ENCODE measurements around the gene GPR137B.

The GPR137B gene

GRCh38 chr1:236133802-236134201 is 8.5 kb upstream of the GPR137B start:
- TF ChIP-seq POLR2A (IDR thresholded peaks at IDR 0.05; ENCODE audit: low read depth, low read length) (no peak), POLR2AphosphoS5 (IDR thresholded peaks at IDR 0.05; ENCODE audit: low read depth, low read length) (no peak), TAF1 (IDR thresholded peaks at IDR 0.05; ENCODE audit: borderline replicate concordance, low read depth, low read length) (no peak)
- no peak for DNase-seq (ENCODE audit: insufficient read length)
- FAIRE-seq, result no peak

- FAIRE-seq (peak; percentile 66), DNase-seq (ENCODE audit: insufficient read length) (no peak)
- no peak for TF ChIP-seq POLR2A (IDR thresholded peaks at IDR 0.05; ENCODE audit: low read depth, low read length)
- TF ChIP-seq POLR2AphosphoS5 (IDR thresholded peaks at IDR 0.05; ENCODE audit: low read depth, low read length), result no peak
- TF ChIP-seq TAF1 (IDR thresholded peaks at IDR 0.05; ENCODE audit: borderline replicate concordance, low read depth, low read length), result no peak
Observed at GRCh38 chr1:236137285-236137852, 5.0 kb upstream of the GPR137B start.

GRCh38 chr1:236139495-236139894 is 2.8 kb upstream of the GPR137B start:
- FAIRE-seq (no peak), DNase-seq (ENCODE audit: insufficient read length) (no peak)
- TF ChIP-seq TAF1 (IDR thresholded peaks at IDR 0.05; ENCODE audit: borderline replicate concordance, low read depth, low read length) (no peak), POLR2A (IDR thresholded peaks at IDR 0.05; ENCODE audit: low read depth, low read length) (no peak), POLR2AphosphoS5 (IDR thresholded peaks at IDR 0.05; ENCODE audit: low read depth, low read length) (no peak)

- no peak for TF ChIP-seq TAF1 (IDR thresholded peaks at IDR 0.05; ENCODE audit: borderline replicate concordance, low read depth, low read length)
- no peak for TF ChIP-seq POLR2AphosphoS5 (IDR thresholded peaks at IDR 0.05; ENCODE audit: low read depth, low read length)
- no peak for TF ChIP-seq POLR2A (IDR thresholded peaks at IDR 0.05; ENCODE audit: low read depth, low read length)
- DNase-seq (ENCODE audit: insufficient read length) (no peak), FAIRE-seq (no peak)
Observed at GRCh38 chr1:236140705-236141446, 1.5 kb upstream of the GPR137B start.

- FAIRE-seq (peak; percentile 54), DNase-seq (ENCODE audit: insufficient read length) (no peak)
- TF ChIP-seq POLR2AphosphoS5 (IDR thresholded peaks at IDR 0.05; ENCODE audit: low read depth, low read length) (no peak), POLR2A (IDR thresholded peaks at IDR 0.05; ENCODE audit: low read depth, low read length) (no peak), TAF1 (IDR thresholded peaks at IDR 0.05; ENCODE audit: borderline replicate concordance, low read depth, low read length) (no peak)
Observed at GRCh38 chr1:236141447-236142252, 689 bp upstream of the GPR137B start.

GRCh38 chr1:236143104-236143948 is 987 bp downstream of the GPR137B start:
- FAIRE-seq (peak; percentile 67), DNase-seq (ENCODE audit: insufficient read length) (no peak)
- no peak for TF ChIP-seq POLR2A (IDR thresholded peaks at IDR 0.05; ENCODE audit: low read depth, low read length)
- no peak for TF ChIP-seq TAF1 (IDR thresholded peaks at IDR 0.05; ENCODE audit: borderline replicate concordance, low read depth, low read length)
- TF ChIP-seq POLR2AphosphoS5 (IDR thresholded peaks at IDR 0.05; ENCODE audit: low read depth, low read length), result no peak

GRCh38 chr1:236144033-236144432 is 1.7 kb downstream of the GPR137B start:
- no peak for DNase-seq (ENCODE audit: insufficient read length)
- TF ChIP-seq POLR2A (IDR thresholded peaks at IDR 0.05; ENCODE audit: low read depth, low read length) (no peak), POLR2AphosphoS5 (IDR thresholded peaks at IDR 0.05; ENCODE audit: low read depth, low read length) (no peak), TAF1 (IDR thresholded peaks at IDR 0.05; ENCODE audit: borderline replicate concordance, low read depth, low read length) (no peak)
- FAIRE-seq, result peak; percentile 88

GRCh38 chr1:236144446-236145150 is 2.3 kb downstream of the GPR137B start:
- DNase-seq (ENCODE audit: insufficient read length), result no peak
- FAIRE-seq, result peak; percentile 70
- TF ChIP-seq TAF1 (IDR thresholded peaks at IDR 0.05; ENCODE audit: borderline replicate concordance, low read depth, low read length) (0 out of 2 replicates have a peak, but pooled peaks have one; percentile 13), POLR2AphosphoS5 (IDR thresholded peaks at IDR 0.05; ENCODE audit: low read depth, low read length) (no peak)

GRCh38 chr1:236147068-236147467 is 4.7 kb downstream of the GPR137B start:
- no peak for FAIRE-seq
- no peak for DNase-seq (ENCODE audit: insufficient read length)
- no peak for TF ChIP-seq POLR2AphosphoS5 (IDR thresholded peaks at IDR 0.05; ENCODE audit: low read depth, low read length)
- no peak for TF ChIP-seq POLR2A (IDR thresholded peaks at IDR 0.05; ENCODE audit: low read depth, low read length)
- no peak for TF ChIP-seq TAF1 (IDR thresholded peaks at IDR 0.05; ENCODE audit: borderline replicate concordance, low read depth, low read length)
